Mesenchymal stem cell (in vitro differentiated cells and primary cell): Measurements from ENCODE around the gene CYP11A1.

Experiments used
- DNase-seq: peaks from one replicate; pipeline ENCODE4 v3.0.0-alpha.2; 2013
- H2AFZ ChIP-seq: one replicate; pipeline ENCODE4 v1.6.1; 2013; ENCODE audit warnings: low read depth, mild to moderate bottlenecking, control low read depth, inconsistent platforms, low read length, moderate library complexity
- H2AK5ac ChIP-seq: 2 replicates; pipeline ENCODE4 v1.6.1; 2013; ENCODE audit warnings: low read length, moderate library complexity, mild to moderate bottlenecking, inconsistent platforms; ENCODE audit not compliant: severe bottlenecking
- H2BK120ac ChIP-seq: one replicate; pipeline ENCODE4 v1.6.1; 2013; ENCODE audit warnings: low read depth, mild to moderate bottlenecking, inconsistent platforms, low read length, moderate library complexity
- H2BK12ac ChIP-seq, 2 experiments: one replicate each; pipeline ENCODE4 v1.6.1; 2013; ENCODE audit warnings: inconsistent platforms in 2 of 2, low read length in 2 of 2, mild to moderate bottlenecking in 2 of 2, moderate library complexity in 2 of 2, control low read depth in 1 of 2
- H2BK15ac ChIP-seq: one replicate; pipeline ENCODE4 v1.6.1; 2013; ENCODE audit warnings: mild to moderate bottlenecking, low read depth, inconsistent platforms; ENCODE audit not compliant: poor library complexity, severe bottlenecking
- H2BK5ac ChIP-seq: 2 replicates; pipeline ENCODE4 v1.6.1; 2013; ENCODE audit warnings: low read depth, mild to moderate bottlenecking, low read length, control low read depth, inconsistent platforms; ENCODE audit not compliant: poor library complexity, severe bottlenecking
- H3K14ac ChIP-seq, 2 experiments: one replicate each; pipeline ENCODE4 v1.6.1; 2013; ENCODE audit warnings: inconsistent platforms in 2 of 2, low read length in 2 of 2, control low read depth in 1 of 2, mild to moderate bottlenecking in 1 of 2, moderate library complexity in 1 of 2
- H3K18ac ChIP-seq, 2 experiments: one replicate each; pipeline ENCODE4 v1.6.1; 2013; ENCODE audit warnings: inconsistent platforms in 2 of 2, low read length in 2 of 2, control low read depth in 1 of 2, low read depth in 1 of 2, mild to moderate bottlenecking in 1 of 2
- H3K23ac ChIP-seq, 2 experiments: one replicate each; pipeline ENCODE4 v1.6.1; 2013; ENCODE audit warnings: inconsistent platforms in 2 of 2, low read length in 2 of 2, mild to moderate bottlenecking in 2 of 2, moderate library complexity in 2 of 2, control low read depth in 1 of 2
- H3K27ac ChIP-seq: 2 replicates; pipeline ENCODE4 v1.5.1; 2013; ENCODE audit warnings: mild to moderate bottlenecking, moderate library complexity, low read length, control low read depth, inconsistent platforms; ENCODE audit not compliant: poor library complexity, severe bottlenecking
- H3K27me3 ChIP-seq, 2 experiments: 2 replicates each; pipeline versions ENCODE4 v1.6.1 to v1.7.0; 2013; ENCODE audit warnings: low read length in 2 of 2, mild to moderate bottlenecking in 2 of 2, moderate library complexity in 2 of 2, control low read depth in 1 of 2, inconsistent platforms in 1 of 2; ENCODE audit not compliant: control insufficient read depth in 1 of 2, insufficient read depth in 1 of 2
- H3K36me3 ChIP-seq, 2 experiments: 2 replicates each; pipeline versions ENCODE4 v1.6.1 to v1.7.0; 2013; ENCODE audit warnings: low read length in 2 of 2, control low read depth in 1 of 2, inconsistent platforms in 1 of 2, low read depth in 1 of 2, mild to moderate bottlenecking in 1 of 2; ENCODE audit not compliant: insufficient read depth in 2 of 2, control insufficient read depth in 1 of 2
- H3K4ac ChIP-seq, 2 experiments: one replicate each; pipeline ENCODE4 v1.6.1; 2013; ENCODE audit warnings: inconsistent platforms in 2 of 2, low read length in 2 of 2, mild to moderate bottlenecking in 2 of 2, moderate library complexity in 2 of 2, control low read depth in 1 of 2, low read depth in 1 of 2
- H3K4me1 ChIP-seq: 2 replicates; pipeline ENCODE4 v1.6.1; 2013; ENCODE audit warnings: low read depth, low read length, control low read depth; ENCODE audit not compliant: control insufficient read depth, insufficient read depth
- H3K4me2 ChIP-seq: 2 replicates; pipeline ENCODE4 v1.6.1; 2013; ENCODE audit warnings: low read length, mild to moderate bottlenecking, inconsistent platforms; ENCODE audit not compliant: poor library complexity, severe bottlenecking
- H3K4me3 ChIP-seq, 2 experiments: 2 replicates each; pipeline versions ENCODE4 v1.5.1 to v1.7.0; 2013; ENCODE audit warnings: low read length in 2 of 2, mild to moderate bottlenecking in 2 of 2, control low read depth in 1 of 2, low read depth in 1 of 2; ENCODE audit not compliant: insufficient read depth in 1 of 2
- H3K79me1 ChIP-seq: replicated peaks from 2 replicates; pipeline ENCODE4 v1.6.1; 2013; ENCODE audit warnings: mild to moderate bottlenecking, control low read depth, low read length, inconsistent platforms; ENCODE audit not compliant: poor library complexity, severe bottlenecking
- H3K9ac ChIP-seq: 2 replicates; pipeline ENCODE4 v1.7.0; 2013; ENCODE audit warnings: mild to moderate bottlenecking, low read length, moderate library complexity
- H3K9me3 ChIP-seq: 2 replicates; pipeline ENCODE4 v1.7.0; 2013; ENCODE audit warnings: mild to moderate bottlenecking, low read length; ENCODE audit not compliant: control insufficient read depth
- H4K8ac ChIP-seq: one replicate; pipeline ENCODE4 v1.6.1; 2013; ENCODE audit warnings: inconsistent platforms, mild to moderate bottlenecking, low read length, moderate library complexity
- H4K91ac ChIP-seq: one replicate; pipeline ENCODE4 v1.6.1; 2013; ENCODE audit warnings: mild to moderate bottlenecking, low read length, inconsistent platforms
- WGBS: methylation state at CpG from one replicate; pipeline ENCODE4 v1.1.7; 2013; ENCODE audit warnings: mixed read lengths; 5-methylcytosine and 5-hydroxymethylcytosine counted together

Gene CYP11A1

DNA sequence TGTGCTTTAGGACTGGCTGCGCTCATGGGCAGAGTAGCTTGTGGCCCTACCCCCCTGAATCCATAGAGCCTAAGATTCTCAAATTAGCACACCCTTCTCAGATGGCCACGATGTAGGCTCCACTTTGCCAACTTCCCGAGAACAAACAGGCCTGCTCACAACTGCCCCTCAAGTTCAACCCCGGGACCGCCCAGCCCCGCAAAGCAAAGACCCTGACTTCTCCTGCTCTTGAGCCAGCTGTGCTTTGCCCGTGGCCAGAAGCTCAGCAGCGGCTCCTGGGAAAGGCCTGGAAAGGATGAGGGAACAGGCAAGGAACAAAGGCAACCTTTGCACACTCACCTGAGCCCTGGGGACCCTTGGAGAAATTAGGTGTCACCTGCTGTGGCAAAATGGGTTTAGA is 32.0 kb downstream of the CYP11A1 start:
- no peaks in the 10 kb centered on the region for H3K36me3 ChIP-seq
- no peaks in the 10 kb centered on the region for H3K79me1 ChIP-seq
- no peak overlapping the region for H4K8ac ChIP-seq
- no peaks in the 10 kb centered on the region for H3K9me3 ChIP-seq
- no peak overlapping the region for H2AFZ ChIP-seq
- H2AK5ac ChIP-seq = no peak overlapping the region
- H2BK120ac ChIP-seq = no peak overlapping the region
- WGBS = 91% methylated on average over 8 of the region's 8 CpGs
- H3K4me2 ChIP-seq = no peak overlapping the region
- no peak overlapping the region for H3K9ac ChIP-seq
- no peak overlapping the region for H3K4ac ChIP-seq
- no peak overlapping the region for H3K4me3 ChIP-seq
- H3K4me1 ChIP-seq = no peaks in the 10 kb centered on the region
- H3K18ac ChIP-seq = no peak overlapping the region
- peaks cover 8 to 27% of the 10 kb centered on the region in 2 experiments for H3K27me3 ChIP-seq
- H3K23ac ChIP-seq = no peak overlapping the region
- no peak overlapping the region for H3K14ac ChIP-seq
- no peak overlapping the region for H2BK12ac ChIP-seq
- H4K91ac ChIP-seq = no peak overlapping the region
- no peak overlapping the region for H3K27ac ChIP-seq
- no peak overlapping the region for H2BK5ac ChIP-seq
- DNase-seq = no peak
- no peak overlapping the region for H2BK15ac ChIP-seq

DNA sequence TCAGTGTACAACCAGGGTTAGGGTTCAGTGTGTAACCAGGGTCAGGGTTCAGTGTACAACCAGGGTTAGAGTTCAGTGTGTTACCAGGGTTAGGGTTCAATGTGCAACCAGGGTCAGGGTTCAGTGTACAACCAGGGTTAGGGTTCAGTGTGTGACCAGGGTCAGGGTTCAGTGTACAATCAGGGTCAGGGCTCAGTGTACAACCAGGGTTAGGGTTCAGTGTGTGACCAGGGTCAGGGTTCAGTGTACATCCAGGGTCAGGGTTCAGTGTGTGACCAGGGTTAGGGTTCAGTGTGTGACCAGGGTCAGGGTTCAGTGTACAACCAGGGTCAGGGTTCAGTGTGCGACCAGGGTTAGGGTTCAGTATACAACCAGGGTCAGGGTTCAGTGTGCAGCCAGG is 33.3 kb downstream of the CYP11A1 start:
- no peak overlapping the region for H3K23ac ChIP-seq
- no peak overlapping the region for H2BK12ac ChIP-seq
- H2AFZ ChIP-seq = no peak overlapping the region
- H3K27me3 ChIP-seq = peaks cover 8 to 38% of the 10 kb centered on the region in 2 experiments
- no peak overlapping the region for H2BK15ac ChIP-seq
- H3K4me1 ChIP-seq = no peaks in the 10 kb centered on the region
- H3K9me3 ChIP-seq = no peaks in the 10 kb centered on the region
- no peaks in the 10 kb centered on the region for H3K36me3 ChIP-seq
- no peak overlapping the region for H2BK5ac ChIP-seq
- H3K9ac ChIP-seq = no peak overlapping the region
- WGBS = 92% methylated on average over 1 of the region's 1 CpG
- no peak overlapping the region for H2BK120ac ChIP-seq
- no peak overlapping the region for H4K8ac ChIP-seq
- H3K79me1 ChIP-seq = no peaks in the 10 kb centered on the region
- no peak overlapping the region for H3K27ac ChIP-seq
- no peak overlapping the region for H2AK5ac ChIP-seq
- H3K4me3 ChIP-seq = no peak overlapping the region
- no peak overlapping the region for H4K91ac ChIP-seq
- no peak overlapping the region for H3K4ac ChIP-seq
- no peak overlapping the region for H3K4me2 ChIP-seq
- no peak overlapping the region for H3K18ac ChIP-seq
- H3K14ac ChIP-seq = no peak overlapping the region
- DNase-seq = no peak

DNA sequence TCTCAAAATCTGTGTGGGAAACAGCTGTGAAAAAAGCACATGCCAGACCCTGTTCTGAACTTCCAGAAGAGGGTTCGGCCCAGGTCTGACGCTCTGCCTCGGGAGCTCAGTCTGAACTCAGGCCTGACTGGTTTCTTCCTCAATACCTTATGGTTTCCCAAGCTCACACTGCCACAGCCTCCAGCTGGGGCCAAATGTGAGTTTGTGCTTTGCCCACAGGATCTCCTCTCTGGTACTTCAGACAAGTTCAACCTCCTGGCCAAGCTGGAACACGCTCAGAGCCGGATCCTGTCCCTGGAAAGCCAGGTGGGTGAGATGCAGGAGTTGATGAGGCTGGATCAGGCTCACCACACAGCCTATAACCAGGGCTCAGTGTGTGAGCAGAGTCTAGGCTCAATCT is 33.8 kb downstream of the CYP11A1 start:
- no peak overlapping the region for H3K14ac ChIP-seq
- no peaks in the 10 kb centered on the region for H3K9me3 ChIP-seq
- no peak overlapping the region for H3K9ac ChIP-seq
- H4K91ac ChIP-seq = no peak overlapping the region
- no peak overlapping the region for H3K18ac ChIP-seq
- WGBS = 86% methylated on average over 5 of the region's 5 CpGs
- no peak overlapping the region for H2BK5ac ChIP-seq
- no peak overlapping the region for H2BK120ac ChIP-seq
- no peak overlapping the region for H2AFZ ChIP-seq
- H3K79me1 ChIP-seq = no peaks in the 10 kb centered on the region
- H3K4me3 ChIP-seq = no peak overlapping the region
- H3K4me1 ChIP-seq = peaks cover 2% of the 10 kb centered on the region
- H2BK15ac ChIP-seq = no peak overlapping the region
- H3K27me3 ChIP-seq = peaks cover 8 to 38% of the 10 kb centered on the region in 2 experiments
- no peak overlapping the region for H2BK12ac ChIP-seq
- no peak for DNase-seq
- H3K4me2 ChIP-seq = no peak overlapping the region
- no peak overlapping the region for H4K8ac ChIP-seq
- H3K27ac ChIP-seq = no peak overlapping the region
- no peak overlapping the region for H3K4ac ChIP-seq
- H2AK5ac ChIP-seq = no peak overlapping the region
- no peaks in the 10 kb centered on the region for H3K36me3 ChIP-seq
- H3K23ac ChIP-seq = no peak overlapping the region

DNA sequence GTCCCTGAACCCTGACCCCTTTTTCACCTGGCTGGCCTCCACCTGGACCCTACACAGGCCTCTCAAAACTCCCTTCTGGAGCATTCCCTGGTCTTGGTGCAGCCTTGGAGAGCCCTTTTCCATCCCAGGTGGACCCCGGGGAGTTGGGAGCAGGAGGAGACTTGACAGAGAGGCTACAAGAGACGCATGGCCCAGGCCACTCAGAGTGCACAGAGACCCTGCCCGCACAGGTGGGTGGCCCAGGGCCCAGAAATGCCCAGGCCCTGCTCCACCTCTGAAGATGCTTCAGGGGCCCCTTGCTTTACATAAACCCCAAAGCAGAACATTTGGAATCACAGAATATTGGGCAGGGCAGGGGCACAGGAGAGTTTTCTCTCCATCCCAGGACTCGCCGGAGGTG is 34.4 kb downstream of the CYP11A1 start:
- H3K27me3 ChIP-seq = peaks cover 8 to 41% of the 10 kb centered on the region in 2 experiments
- no peak overlapping the region for H3K4me2 ChIP-seq
- no peaks in the 10 kb centered on the region for H3K36me3 ChIP-seq
- H3K4ac ChIP-seq = no peak overlapping the region
- H2AK5ac ChIP-seq = no peak overlapping the region
- H4K91ac ChIP-seq = no peak overlapping the region
- H3K27ac ChIP-seq = no peak overlapping the region
- H2BK12ac ChIP-seq = no peak overlapping the region
- H3K18ac ChIP-seq = no peak overlapping the region
- peak overlapping the region; percentile 31 for H2BK15ac ChIP-seq
- no peak overlapping the region for H3K23ac ChIP-seq
- no peak overlapping the region for H3K4me3 ChIP-seq
- peaks cover 7% of the 10 kb centered on the region for H3K4me1 ChIP-seq
- H2BK5ac ChIP-seq = no peak overlapping the region
- H3K9ac ChIP-seq = no peak overlapping the region
- H3K9me3 ChIP-seq = no peaks in the 10 kb centered on the region
- DNase-seq = no peak
- H4K8ac ChIP-seq = no peak overlapping the region
- no peak overlapping the region for H2BK120ac ChIP-seq
- 92% methylated on average over 5 of the region's 5 CpGs for WGBS
- H3K14ac ChIP-seq = no peak overlapping the region
- no peak overlapping the region for H2AFZ ChIP-seq
- no peaks in the 10 kb centered on the region for H3K79me1 ChIP-seq
